Breast epithelium (tissue), 4 donors: ENCODE data around the gene HIGD1A. TPM values are rescaled to one million over a fixed set of nuclear protein-coding genes. Genes with fewer than 3 reads are reported as not detected.

Experiments
- DNase-seq, 2 donors: peaks; one replicate each; pipeline ENCODE4 v3.0.0-alpha.2; 2019; ENCODE audit warnings: low spot score in 2 of 2
- H3K27ac ChIP-seq, 2 donors: fragments of 200-600 bp; sonication (generic) in 1 of 2; one replicate each; pipeline ENCODE4 v1.5.1; 2016 to 2019; ENCODE audit warnings: mild to moderate bottlenecking in 1 of 2
- H3K27me3 ChIP-seq, 2 donors: fragments of 200-600 bp; sonication (generic) in 1 of 2; one replicate each; pipeline versions ENCODE4 v1.5.1 to v1.6.0; 2017 to 2019; ENCODE audit warnings: control low read depth in 1 of 2, mild to moderate bottlenecking in 1 of 2
- H3K36me3 ChIP-seq: fragments of 200-600 bp; one replicate; pipeline ENCODE4 v1.5.1; 2019
- H3K4me1 ChIP-seq, 2 donors: fragments of 200-600 bp; sonication (generic); one replicate each; pipeline ENCODE4 v1.5.1; 2016 to 2019; ENCODE audit warnings: control low read depth in 1 of 2
- H3K4me3 ChIP-seq, 3 donors: fragments of 200-600 bp; sonication (generic); 1 replicate in 2 of 3; 2 replicates in 1 of 3; pipeline ENCODE4 v1.5.1; 2016 to 2019; ENCODE audit warnings: mild to moderate bottlenecking in 3 of 3, moderate library complexity in 2 of 3
- H3K9me3 ChIP-seq, 2 donors: fragments of 200-600 bp; sonication (generic) in 1 of 2; one replicate each; pipeline ENCODE4 v1.5.1; 2016 to 2019; ENCODE audit warnings: control low read depth in 1 of 2
- POLR2A ChIP-seq: fragments of 450-650 bp; IDR thresholded peaks from one replicate; pipeline ENCODE4 v1.6.1; 2016; ENCODE audit warnings: antibody characterized with exemption, mild to moderate bottlenecking, moderate library complexity
- POLR2AphosphoS5 ChIP-seq, 3 donors: sonication (generic); formaldehyde crosslinking; IDR thresholded peaks; one replicate each; pipeline ENCODE4 v1.6.1; 2017; ENCODE audit warnings: antibody characterized with exemption in 3 of 3
- intact Hi-C: fragments of 100-400 bp; cut with DNase I; formaldehyde crosslinking; loops from one replicate; pipeline ENCODE4 v1.15.1; 2023; ENCODE audit warnings: low total_unique reads
- total RNA-seq, 3 donors: library from RNA; depleted of rRNA; stranded (reverse); fragments of >200 nt; gene quantifications; one replicate each; pipeline ENCODE4 v1.1.0, GENCODE V29; 2016
- TF ChIP-seq, protein P1 (sequence below), 3 donors: fragments of 450-650 bp; IDR thresholded peaks; one replicate each; pipeline ENCODE4 v1.5.1; 2016 to 2017; ENCODE audit warnings: antibody characterized with exemption in 3 of 3, mild to moderate bottlenecking in 3 of 3, moderate library complexity in 3 of 3

HIGD1A gene
- total RNA-seq, 3 donors from 2014 or later: 131 to 185 (median 148) TPM

DNA sequence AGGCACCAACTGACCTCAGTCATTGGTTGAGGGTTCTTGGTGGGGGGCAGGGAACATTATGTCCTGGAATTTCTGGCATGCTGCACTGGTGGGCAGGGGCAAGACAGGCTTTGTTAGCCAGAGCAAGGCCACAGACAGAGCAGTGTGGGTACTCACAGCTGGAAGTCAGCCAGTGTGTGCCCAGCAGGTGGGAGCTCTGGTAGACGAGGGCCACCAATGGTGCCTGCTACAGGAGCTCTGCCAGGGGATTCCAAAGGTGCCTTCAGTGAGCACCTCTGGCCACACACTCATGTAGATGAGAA is 40.1 kb upstream of the HIGD1A start:
- TF ChIP-seq POLR2A: no peak
- TF ChIP-seq, protein P1, sequence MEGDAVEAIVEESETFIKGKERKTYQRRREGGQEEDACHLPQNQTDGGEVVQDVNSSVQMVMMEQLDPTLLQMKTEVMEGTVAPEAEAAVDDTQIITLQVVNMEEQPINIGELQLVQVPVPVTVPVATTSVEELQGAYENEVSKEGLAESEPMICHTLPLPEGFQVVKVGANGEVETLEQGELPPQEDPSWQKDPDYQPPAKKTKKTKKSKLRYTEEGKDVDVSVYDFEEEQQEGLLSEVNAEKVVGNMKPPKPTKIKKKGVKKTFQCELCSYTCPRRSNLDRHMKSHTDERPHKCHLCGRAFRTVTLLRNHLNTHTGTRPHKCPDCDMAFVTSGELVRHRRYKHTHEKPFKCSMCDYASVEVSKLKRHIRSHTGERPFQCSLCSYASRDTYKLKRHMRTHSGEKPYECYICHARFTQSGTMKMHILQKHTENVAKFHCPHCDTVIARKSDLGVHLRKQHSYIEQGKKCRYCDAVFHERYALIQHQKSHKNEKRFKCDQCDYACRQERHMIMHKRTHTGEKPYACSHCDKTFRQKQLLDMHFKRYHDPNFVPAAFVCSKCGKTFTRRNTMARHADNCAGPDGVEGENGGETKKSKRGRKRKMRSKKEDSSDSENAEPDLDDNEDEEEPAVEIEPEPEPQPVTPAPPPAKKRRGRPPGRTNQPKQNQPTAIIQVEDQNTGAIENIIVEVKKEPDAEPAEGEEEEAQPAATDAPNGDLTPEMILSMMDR (IDR thresholded peaks at IDR 0.05): no peak
- no peak for TF ChIP-seq POLR2AphosphoS5 (IDR thresholded peaks at IDR 0.05)
- Histone ChIP-seq H3K9me3 (no peaks in the 10 kb centered on the region), H3K36me3 (no peaks in the 10 kb centered on the region), H3K27ac (peak overlapping the region; percentile 50 to 76), H3K4me1 (no peaks in the 10 kb centered on the region), H3K27me3 (no peaks in the 10 kb centered on the region), H3K4me3 (peak overlapping the region in 2 of 3 donors; percentile 13 to 45)
- intact Hi-C loops: no loop called here
- no peak for DNase-seq

DNA sequence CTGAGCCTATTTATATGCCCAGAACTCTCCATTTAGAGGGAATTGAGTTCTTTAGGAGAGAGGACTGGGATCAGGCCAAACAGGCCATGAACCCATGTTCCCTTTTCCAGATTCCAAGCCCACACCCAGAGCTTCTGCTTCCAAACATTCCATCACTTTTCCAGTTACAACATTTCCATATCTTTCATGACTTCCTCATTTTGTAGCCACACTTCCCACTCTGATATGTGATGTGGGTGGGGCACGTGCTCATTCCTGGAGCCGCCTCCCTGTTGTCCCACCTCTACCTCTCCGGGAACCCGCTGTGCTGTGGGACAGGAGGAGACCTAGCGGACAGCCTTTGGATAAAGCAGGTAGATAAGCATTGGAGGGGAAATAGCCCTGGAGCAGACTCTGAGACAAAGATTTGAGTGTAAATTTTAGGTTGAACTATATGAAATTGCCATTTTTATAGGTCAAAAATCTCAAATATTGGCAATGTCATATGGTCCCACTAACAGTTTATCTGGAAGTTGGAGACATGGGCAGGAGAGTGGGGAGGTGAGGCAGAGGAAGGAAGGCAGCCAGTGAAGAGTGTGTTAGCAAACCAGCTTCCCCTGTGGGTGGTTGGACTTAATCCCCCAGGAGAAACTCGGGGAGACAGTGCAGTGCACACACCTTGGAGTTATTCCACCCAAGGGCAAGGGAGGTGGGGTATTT is 39.6 kb upstream of the HIGD1A start:
- H3K4me1 ChIP-seq: no peaks in the 10 kb centered on the region
- H3K36me3 ChIP-seq: no peaks in the 10 kb centered on the region
- no peak for TF ChIP-seq POLR2A
- TF ChIP-seq, protein P1 (IDR thresholded peaks at IDR 0.05): no peak
- TF ChIP-seq POLR2AphosphoS5 (IDR thresholded peaks at IDR 0.05): peak in 1 of 3 donors; percentile 54
- peak overlapping the region; percentile 50 to 76 for H3K27ac ChIP-seq
- peak overlapping the region in 2 of 3 donors; percentile 13 to 45 for H3K4me3 ChIP-seq
- no peaks in the 10 kb centered on the region for H3K9me3 ChIP-seq
- no peaks in the 10 kb centered on the region for H3K27me3 ChIP-seq
- intact Hi-C loops: no loop called here
- no peak for DNase-seq

DNA sequence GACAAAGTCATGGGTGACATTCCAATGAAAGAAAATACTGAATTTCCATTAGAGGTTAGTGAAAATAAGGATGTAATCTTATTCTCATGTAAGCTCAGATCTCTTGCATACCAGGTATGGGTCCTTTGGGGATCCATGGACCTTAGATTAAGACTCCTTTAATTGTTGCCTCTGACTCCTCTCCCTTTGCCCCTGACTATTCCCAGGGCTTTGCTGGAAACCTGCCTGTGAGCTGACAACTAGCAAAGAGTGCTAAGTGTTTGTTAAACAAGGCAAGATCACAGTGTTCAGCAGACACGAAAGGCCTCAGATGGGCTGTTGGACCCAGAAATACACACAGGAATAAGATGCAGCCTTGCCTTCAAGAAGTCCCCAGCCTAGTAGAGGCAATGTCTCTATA is 37.0 kb upstream of the HIGD1A start:
- no peaks in the 10 kb centered on the region for H3K27me3 ChIP-seq
- TF ChIP-seq POLR2AphosphoS5 (IDR thresholded peaks at IDR 0.05) (no peak), POLR2A (no peak)
- TF ChIP-seq, protein P1 (IDR thresholded peaks at IDR 0.05): no peak
- no peak for DNase-seq
- intact Hi-C loops: no loop called here
- no peak overlapping the region for H3K4me3 ChIP-seq
- no peaks in the 10 kb centered on the region for H3K36me3 ChIP-seq
- H3K27ac ChIP-seq: peak overlapping the region in 1 of 2 donors; percentile 35
- no peaks in the 10 kb centered on the region for H3K9me3 ChIP-seq
- no peaks in the 10 kb centered on the region for H3K4me1 ChIP-seq

DNA sequence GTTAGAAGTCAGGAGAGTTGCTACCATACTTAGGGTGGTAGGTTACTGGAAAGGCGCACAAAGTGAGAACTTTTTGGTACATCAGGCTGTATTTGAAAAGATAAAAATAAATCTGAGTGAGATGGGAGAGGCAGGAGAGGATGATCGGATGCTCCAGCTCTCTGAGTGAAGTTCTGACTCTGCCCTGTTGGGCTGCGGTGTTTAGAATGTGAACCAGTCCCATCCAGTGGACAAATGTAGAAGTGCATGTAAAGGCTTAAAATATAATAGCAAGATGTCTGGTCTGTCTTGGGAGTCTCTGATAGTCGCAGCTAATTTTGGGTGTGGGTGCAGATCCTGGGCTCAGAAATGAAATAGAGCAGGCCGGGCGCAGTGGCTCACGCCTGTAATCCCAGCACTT is 35.3 kb upstream of the HIGD1A start:
- Histone ChIP-seq H3K9me3 (no peaks in the 10 kb centered on the region), H3K27me3 (no peaks in the 10 kb centered on the region), H3K4me1 (no peaks in the 10 kb centered on the region), H3K27ac (no peak overlapping the region), H3K36me3 (no peaks in the 10 kb centered on the region), H3K4me3 (no peak overlapping the region)
- intact Hi-C loops: loop anchor here (10.0 kb wide), 1 partner anchor 55 kb away; no protein-coding TSS in a partner anchor
- DNase-seq: peak in 1 of 2 donors; percentile 44
- TF ChIP-seq, protein P1 (IDR thresholded peaks at IDR 0.05): peak; percentile 91 to 95 (median 94)
- TF ChIP-seq POLR2A: no peak

DNA sequence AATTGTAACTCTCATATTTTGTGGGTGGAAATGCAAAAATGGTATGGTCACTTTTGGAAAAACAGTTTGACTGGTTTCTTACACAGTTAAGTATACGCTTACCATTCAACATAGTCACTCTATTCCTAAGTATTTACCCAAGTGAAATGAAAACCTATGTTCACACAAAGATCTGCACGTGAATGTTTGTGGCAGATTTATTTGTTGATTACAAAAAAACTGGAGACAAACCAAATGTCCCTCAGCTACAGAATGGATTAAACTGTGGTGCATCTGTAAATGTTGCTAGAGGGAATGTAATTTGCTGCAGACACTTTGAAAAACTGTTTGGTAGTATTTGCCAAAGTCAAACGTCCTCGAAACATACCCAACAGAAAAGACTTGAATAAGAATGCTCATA is 34.3 kb upstream of the HIGD1A start:
- Histone ChIP-seq H3K4me1 (no peaks in the 10 kb centered on the region), H3K9me3 (no peaks in the 10 kb centered on the region), H3K27me3 (no peaks in the 10 kb centered on the region), H3K4me3 (no peak overlapping the region), H3K27ac (no peak overlapping the region), H3K36me3 (no peaks in the 10 kb centered on the region)
- TF ChIP-seq, protein P1 (IDR thresholded peaks at IDR 0.05): no peak
- TF ChIP-seq POLR2A: no peak
- no peak for TF ChIP-seq POLR2AphosphoS5 (IDR thresholded peaks at IDR 0.05)
- intact Hi-C loops: loop anchor here (10.0 kb wide), 1 partner anchor 54 kb away; no protein-coding TSS in a partner anchor
- DNase-seq: no peak
